Gastrocnemius medialis (tissue), 4 donors: ENCODE data around the gene LRRK1.

ENCODE experiments used
- POLR2A ChIP-seq, 2 donors: fragments of 450-650 bp; IDR thresholded peaks; one replicate each; pipeline ENCODE4 v1.6.1; 2017; ENCODE audit warnings: antibody characterized with exemption in 2 of 2, mild to moderate bottlenecking in 2 of 2, moderate library complexity in 2 of 2
- TF ChIP-seq, protein P1 (sequence below), 5 experiments: fragments of 450-650 bp in 3 of 5; fragments of 200-600 bp in 2 of 5; sonication (generic) in 2 of 5; IDR thresholded peaks in 4 of 5; conservative IDR thresholded peaks in 1 of 5; 1 replicate in 4 of 5; 2 replicates in 1 of 5; pipeline ENCODE4 v1.5.1; 2016 to 2019; ENCODE audit warnings: antibody characterized with exemption in 5 of 5, mild to moderate bottlenecking in 3 of 5, moderate library complexity in 3 of 5

DNA sequence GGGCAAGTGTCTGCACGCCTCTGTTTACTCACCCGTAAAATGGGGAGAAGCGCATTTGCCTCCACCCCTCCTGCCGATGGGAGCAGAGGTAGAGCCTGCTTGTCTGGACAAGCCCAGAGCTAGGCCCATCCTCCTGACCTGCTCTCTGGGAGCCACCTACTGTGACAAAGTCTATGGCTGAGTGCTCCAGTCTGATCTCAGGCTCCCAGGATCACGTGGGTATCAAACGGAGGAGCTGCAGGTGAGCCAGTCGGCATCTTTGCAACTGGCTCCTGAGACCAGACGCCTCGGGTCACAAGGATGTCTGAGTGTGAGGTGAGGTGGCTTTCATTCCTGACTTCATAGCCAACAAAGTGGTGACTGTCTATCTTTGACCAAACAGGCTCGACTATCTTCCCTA, 41.6 kb upstream of the LRRK1 start:
- TF ChIP-seq, protein P1, sequence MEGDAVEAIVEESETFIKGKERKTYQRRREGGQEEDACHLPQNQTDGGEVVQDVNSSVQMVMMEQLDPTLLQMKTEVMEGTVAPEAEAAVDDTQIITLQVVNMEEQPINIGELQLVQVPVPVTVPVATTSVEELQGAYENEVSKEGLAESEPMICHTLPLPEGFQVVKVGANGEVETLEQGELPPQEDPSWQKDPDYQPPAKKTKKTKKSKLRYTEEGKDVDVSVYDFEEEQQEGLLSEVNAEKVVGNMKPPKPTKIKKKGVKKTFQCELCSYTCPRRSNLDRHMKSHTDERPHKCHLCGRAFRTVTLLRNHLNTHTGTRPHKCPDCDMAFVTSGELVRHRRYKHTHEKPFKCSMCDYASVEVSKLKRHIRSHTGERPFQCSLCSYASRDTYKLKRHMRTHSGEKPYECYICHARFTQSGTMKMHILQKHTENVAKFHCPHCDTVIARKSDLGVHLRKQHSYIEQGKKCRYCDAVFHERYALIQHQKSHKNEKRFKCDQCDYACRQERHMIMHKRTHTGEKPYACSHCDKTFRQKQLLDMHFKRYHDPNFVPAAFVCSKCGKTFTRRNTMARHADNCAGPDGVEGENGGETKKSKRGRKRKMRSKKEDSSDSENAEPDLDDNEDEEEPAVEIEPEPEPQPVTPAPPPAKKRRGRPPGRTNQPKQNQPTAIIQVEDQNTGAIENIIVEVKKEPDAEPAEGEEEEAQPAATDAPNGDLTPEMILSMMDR (IDR thresholded peaks at IDR 0.05 in 4 of 5, conservative IDR thresholded peaks at IDR 0.05 in 1 of 5): no peak
- no peak for TF ChIP-seq POLR2A (IDR thresholded peaks at IDR 0.05)
